HEK293 (cell line): Measurements from ENCODE around the gene JUND.
"Not testable (repeated sequence)": the region's sequence is repeated elsewhere in the genome, so short reads cannot be mapped to it uniquely, and the experiment has no call there.

Experiments
- CTCF ChIA-PET: fragments of 350-600 bp; formaldehyde crosslinking; extraction: SDS; loops from one replicate; lab custom pipeline; 2021; ENCODE audit warnings: antibody characterized with exemption; lab: Yijun Ruan, JAX
- POLR2A ChIA-PET: fragments of 300-600 bp; formaldehyde crosslinking; extraction: SDS; loops from one replicate; lab custom pipeline; 2020; ENCODE audit warnings: antibody characterized with exemption, inconsistent platforms; lab: Yijun Ruan, JAX
- H3K27ac ChIP-seq: fragments of 200-500 bp; sonication (Bioruptor generic); 2 replicates; pipeline ENCODE4 v1.5.1; 2014; ENCODE audit warnings: low read depth, low read length, control low read depth, inconsistent platforms; ENCODE audit errors: extremely low read depth
- H3K36me3 ChIP-seq, 2 experiments: fragments of 200-500 bp in 1 of 2; sonication (Bioruptor generic) in 1 of 2; 1 replicate in 1 of 2; 2 replicates in 1 of 2; pipeline ENCODE4 v1.5.1; 2014 to 2017; ENCODE audit warnings: inconsistent platforms in 2 of 2, low read length in 2 of 2; ENCODE audit not compliant: control insufficient read depth in 2 of 2, insufficient read depth in 1 of 2
- H3K4me1 ChIP-seq: fragments of 200-500 bp; sonication (Bioruptor generic); 2 replicates; pipeline ENCODE4 v1.5.1; 2014; ENCODE audit warnings: mild to moderate bottlenecking, low read length, inconsistent platforms; ENCODE audit not compliant: control insufficient read depth, insufficient read depth
- H3K4me3 ChIP-seq: 2 replicates; pipeline ENCODE4 v1.5.1; 2011; ENCODE audit warnings: low read depth, mild to moderate bottlenecking, control low read depth, low read length, moderate library complexity
- H3K9me3 ChIP-seq: fragments of 200-500 bp; sonication (Bioruptor generic); 2 replicates; pipeline ENCODE4 v1.5.1; 2014; ENCODE audit warnings: low read depth, low read length, inconsistent platforms; ENCODE audit not compliant: control insufficient read depth, insufficient read depth
- BCL11B ChIP-seq: fragments of 450-650 bp; formaldehyde crosslinking; IDR thresholded peaks from 2 replicates; pipeline ENCODE4 v1.5.1; 2016; ENCODE audit warnings: low read depth, missing biosample characterization, missing genetic modification characterization
- GLIS1 ChIP-seq: fragments of 450-650 bp; formaldehyde crosslinking; IDR thresholded peaks from 2 replicates; pipeline ENCODE4 v1.5.1; 2016; ENCODE audit warnings: missing biosample characterization, missing genetic modification characterization
- HIC1 ChIP-seq: fragments of 450-650 bp; formaldehyde crosslinking; IDR thresholded peaks from 2 replicates; pipeline ENCODE4 v1.5.1; 2016; ENCODE audit warnings: missing biosample characterization, missing genetic modification characterization
- HOXD13 ChIP-seq: sonication (generic); formaldehyde crosslinking; IDR thresholded peaks from 2 replicates; pipeline ENCODE4 v1.8.0; 2022; ENCODE audit warnings: missing genetic modification reagents, borderline replicate concordance
- INSM2 ChIP-seq: fragments of 450-650 bp; formaldehyde crosslinking; IDR thresholded peaks from 2 replicates; pipeline ENCODE4 v1.5.1; 2016; ENCODE audit warnings: missing biosample characterization, missing genetic modification characterization
- ZBTB48 ChIP-seq: fragments of 450-650 bp; formaldehyde crosslinking; IDR thresholded peaks from 2 replicates; pipeline ENCODE4 v1.5.1; 2016; ENCODE audit warnings: missing biosample characterization, missing genetic modification characterization
- ZNF146 ChIP-seq: fragments of 450-650 bp; formaldehyde crosslinking; IDR thresholded peaks from 2 replicates; pipeline ENCODE4 v1.5.1; 2016; ENCODE audit warnings: missing biosample characterization, missing genetic modification characterization
- ZNF2 ChIP-seq: fragments of 450-650 bp; formaldehyde crosslinking; IDR thresholded peaks from 2 replicates; pipeline ENCODE4 v1.5.1; 2016; ENCODE audit warnings: missing biosample characterization, missing genetic modification characterization
- ZNF23 ChIP-seq: fragments of 450-650 bp; formaldehyde crosslinking; IDR thresholded peaks from 2 replicates; pipeline ENCODE4 v1.5.1; 2016; ENCODE audit warnings: missing biosample characterization, missing genetic modification characterization, borderline replicate concordance
- ZNF324 ChIP-seq: fragments of 450-650 bp; formaldehyde crosslinking; IDR thresholded peaks from 2 replicates; pipeline ENCODE4 v1.5.1; 2016; ENCODE audit warnings: missing biosample characterization, missing genetic modification characterization
- ZNF654 ChIP-seq: fragments of 450-650 bp; formaldehyde crosslinking; IDR thresholded peaks from 2 replicates; pipeline ENCODE4 v1.5.1; 2016; ENCODE audit warnings: low read depth, missing biosample characterization, missing genetic modification characterization
- ZNF701 ChIP-seq: fragments of 450-650 bp; formaldehyde crosslinking; IDR thresholded peaks from 2 replicates; pipeline ENCODE4 v1.5.1; 2016; ENCODE audit warnings: missing biosample characterization, missing genetic modification characterization
- TF ChIP-seq, protein P1 (sequence below): fragments of 450-650 bp; formaldehyde crosslinking; IDR thresholded peaks from 2 replicates; pipeline ENCODE4 v1.5.1; 2016; ENCODE audit warnings: missing biosample characterization, missing genetic modification characterization
- TF ChIP-seq, protein P2 (sequence below): fragments of 450-650 bp; formaldehyde crosslinking; IDR thresholded peaks from 2 replicates; pipeline ENCODE4 v1.5.1; 2016; ENCODE audit warnings: missing biosample characterization, missing genetic modification characterization
- TF ChIP-seq, protein P3 (sequence below): fragments of 450-650 bp; formaldehyde crosslinking; IDR thresholded peaks from 2 replicates; pipeline ENCODE4 v1.5.1; 2016; ENCODE audit warnings: missing biosample characterization, missing genetic modification characterization

The JUND gene

GRCh38 chr19:18328340-18329034 lies 47.1 kb upstream of the JUND start (continued):
- TF ChIP-seq ZBTB48: peak; percentile 100
- TF ChIP-seq, protein P1, sequence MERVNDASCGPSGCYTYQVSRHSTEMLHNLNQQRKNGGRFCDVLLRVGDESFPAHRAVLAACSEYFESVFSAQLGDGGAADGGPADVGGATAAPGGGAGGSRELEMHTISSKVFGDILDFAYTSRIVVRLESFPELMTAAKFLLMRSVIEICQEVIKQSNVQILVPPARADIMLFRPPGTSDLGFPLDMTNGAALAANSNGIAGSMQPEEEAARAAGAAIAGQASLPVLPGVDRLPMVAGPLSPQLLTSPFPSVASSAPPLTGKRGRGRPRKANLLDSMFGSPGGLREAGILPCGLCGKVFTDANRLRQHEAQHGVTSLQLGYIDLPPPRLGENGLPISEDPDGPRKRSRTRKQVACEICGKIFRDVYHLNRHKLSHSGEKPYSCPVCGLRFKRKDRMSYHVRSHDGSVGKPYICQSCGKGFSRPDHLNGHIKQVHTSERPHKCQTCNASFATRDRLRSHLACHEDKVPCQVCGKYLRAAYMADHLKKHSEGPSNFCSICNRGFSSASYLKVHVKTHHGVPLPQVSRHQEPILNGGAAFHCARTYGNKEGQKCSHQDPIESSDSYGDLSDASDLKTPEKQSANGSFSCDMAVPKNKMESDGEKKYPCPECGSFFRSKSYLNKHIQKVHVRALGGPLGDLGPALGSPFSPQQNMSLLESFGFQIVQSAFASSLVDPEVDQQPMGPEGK (tag by site-specific recombination): 0 out of 2 replicates have a peak, but pooled peaks have one; percentile 29
- TF ChIP-seq, all 188 proteins: peak for 16

DNA sequence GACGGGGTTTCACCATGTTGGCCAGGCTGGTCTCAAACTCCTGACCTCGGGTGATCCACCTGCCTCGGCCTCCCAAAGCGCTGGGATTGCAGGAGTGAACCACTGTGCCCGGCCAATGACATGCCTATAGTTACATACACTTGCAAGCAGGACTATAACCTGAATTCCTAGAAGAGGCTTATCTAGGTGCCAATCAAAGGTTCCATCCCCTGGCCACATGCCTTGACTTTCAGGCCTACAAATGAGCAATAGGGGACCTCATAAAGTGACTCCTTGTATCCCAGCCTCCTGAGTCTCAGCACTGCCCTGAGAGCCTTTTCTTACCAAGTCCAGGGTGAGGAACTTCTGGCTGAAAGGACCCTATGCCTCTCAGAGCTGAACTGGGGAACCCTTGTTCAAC lies 45.4 kb upstream of the JUND start:
- TF ChIP-seq ZNF2 (tag by site-specific recombination) (no peak), ZNF146 (tag by site-specific recombination) (no peak), ZNF654 (tag by site-specific recombination) (no peak), ZNF23 (no peak), HOXD13 (CRISPR knock-in tag) (no peak), INSM2 (tag by site-specific recombination) (no peak), ZNF324 (tag by site-specific recombination) (no peak), BCL11B (tag by site-specific recombination) (no peak), ZNF701 (tag by site-specific recombination) (no peak)
- TF ChIP-seq, protein P2, sequence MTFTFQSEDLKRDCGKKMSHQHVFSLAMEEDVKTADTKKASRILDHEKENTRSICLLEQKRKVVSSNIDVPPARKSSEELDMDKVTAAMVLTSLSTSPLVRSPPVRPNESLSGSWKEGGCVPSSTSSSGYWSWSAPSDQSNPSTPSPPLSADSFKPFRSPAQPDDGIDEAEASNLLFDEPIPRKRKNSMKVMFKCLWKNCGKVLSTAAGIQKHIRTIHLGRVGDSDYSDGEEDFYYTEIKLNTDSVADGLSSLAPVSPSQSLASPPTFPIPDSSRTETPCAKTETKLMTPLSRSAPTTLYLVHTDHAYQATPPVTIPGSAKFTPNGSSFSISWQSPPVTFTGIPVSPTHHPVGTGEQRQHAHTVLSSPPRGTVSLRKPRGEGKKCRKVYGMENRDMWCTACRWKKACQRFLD (tag by site-specific recombination): no peak
- TF ChIP-seq, protein P3, sequence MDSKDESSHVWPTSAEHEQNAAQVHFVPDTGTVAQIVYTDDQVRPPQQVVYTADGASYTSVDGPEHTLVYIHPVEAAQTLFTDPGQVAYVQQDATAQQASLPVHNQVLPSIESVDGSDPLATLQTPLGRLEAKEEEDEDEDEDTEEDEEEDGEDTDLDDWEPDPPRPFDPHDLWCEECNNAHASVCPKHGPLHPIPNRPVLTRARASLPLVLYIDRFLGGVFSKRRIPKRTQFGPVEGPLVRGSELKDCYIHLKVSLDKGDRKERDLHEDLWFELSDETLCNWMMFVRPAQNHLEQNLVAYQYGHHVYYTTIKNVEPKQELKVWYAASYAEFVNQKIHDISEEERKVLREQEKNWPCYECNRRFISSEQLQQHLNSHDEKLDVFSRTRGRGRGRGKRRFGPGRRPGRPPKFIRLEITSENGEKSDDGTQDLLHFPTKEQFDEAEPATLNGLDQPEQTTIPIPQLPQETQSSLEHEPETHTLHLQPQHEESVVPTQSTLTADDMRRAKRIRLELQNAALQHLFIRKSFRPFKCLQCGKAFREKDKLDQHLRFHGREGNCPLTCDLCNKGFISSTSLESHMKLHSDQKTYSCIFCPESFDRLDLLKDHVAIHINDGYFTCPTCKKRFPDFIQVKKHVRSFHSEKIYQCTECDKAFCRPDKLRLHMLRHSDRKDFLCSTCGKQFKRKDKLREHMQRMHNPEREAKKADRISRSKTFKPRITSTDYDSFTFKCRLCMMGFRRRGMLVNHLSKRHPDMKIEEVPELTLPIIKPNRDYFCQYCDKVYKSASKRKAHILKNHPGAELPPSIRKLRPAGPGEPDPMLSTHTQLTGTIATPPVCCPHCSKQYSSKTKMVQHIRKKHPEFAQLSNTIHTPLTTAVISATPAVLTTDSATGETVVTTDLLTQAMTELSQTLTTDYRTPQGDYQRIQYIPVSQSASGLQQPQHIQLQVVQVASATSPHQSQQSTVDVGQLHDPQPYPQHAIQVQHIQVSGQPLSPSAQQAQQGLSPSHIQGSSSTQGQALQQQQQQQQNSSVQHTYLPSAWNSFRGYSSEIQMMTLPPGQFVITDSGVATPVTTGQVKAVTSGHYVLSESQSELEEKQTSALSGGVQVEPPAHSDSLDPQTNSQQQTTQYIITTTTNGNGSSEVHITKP (tag by site-specific recombination): no peak
- ChIA-PET POLR2A (interaction anchor here (4.9 kb wide), 1 partner anchor 47 kb away, joined by 117 read pairs; the partner anchor contains the start of gene JUND), CTCF (interaction anchor here (1.5 to 9.9 kb wide), 3 partner anchors 47 to 92 kb away, joined by 3 to 195 read pairs (median 3); partner anchors contain the start of genes JUND and SSBP4)
- no peak overlapping the region for H3K27ac ChIP-seq
- peaks cover 7% of the 10 kb centered on the region for H3K4me1 ChIP-seq
- H3K4me3 ChIP-seq: no peak overlapping the region
- no peaks in the 10 kb centered on the region for H3K36me3 ChIP-seq
- H3K9me3 ChIP-seq: no peaks in the 10 kb centered on the region

DNA sequence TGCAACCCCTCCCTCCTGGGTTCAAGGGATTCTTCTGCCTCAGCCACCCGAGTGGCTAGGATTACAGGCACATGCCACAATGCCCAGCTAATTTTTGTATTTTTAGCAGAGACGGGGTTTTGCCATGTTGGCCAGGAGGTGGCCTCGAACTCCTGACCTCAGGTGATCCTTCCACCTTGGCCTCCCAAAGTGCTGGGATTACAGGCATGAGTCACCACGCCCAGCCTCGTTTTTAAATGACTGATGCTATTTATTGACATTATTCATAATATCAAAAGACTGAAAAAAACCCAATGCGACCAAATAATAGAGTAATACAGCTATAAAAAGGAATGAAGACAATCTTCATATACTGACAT lies 42.9 kb upstream of the JUND start:
- not testable (repeated sequence) for H3K4me3 ChIP-seq, H3K9me3 ChIP-seq, H3K4me1 ChIP-seq
- ChIA-PET POLR2A (interaction anchor here (0.6 to 2.7 kb wide), 3 partner anchors 43 to 316 kb away, joined by 5 to 14 read pairs (median 6); partner anchors contain the start of genes ARRDC2 and JUND), CTCF (interaction anchor here (0.6 to 9.9 kb wide), 7 partner anchors 45 to 220 kb away, joined by 3 to 195 read pairs (median 4); partner anchors contain the start of gene JUND)
- peak; percentile 32 for TF ChIP-seq GLIS1 (tag by site-specific recombination)
- 0 out of 2 replicates have a peak, but pooled peaks have one; percentile 37 for TF ChIP-seq HIC1 (tag by site-specific recombination)
- H3K36me3 ChIP-seq: peaks cover 0 to 15% of the 10 kb centered on the region in 2 experiments; a peak in 1 of 3 replicates
- peak overlapping the region; percentile 84; the same call in 1 of the 2 replicates for H3K27ac ChIP-seq
